GM18867 (cell line): ENCODE measurements around the gene GRM4.

ENCODE experiments used
- ATAC-seq: cut with Tn5 transposase; IDR thresholded peaks from one replicate; pipeline ENCODE4 v1.9.1; 2021; ENCODE audit warnings: mild to moderate bottlenecking, moderate library complexity; ENCODE audit not compliant: unreplicated experiment

GRM4 gene

GRCh38 chr6:33999567-33999966 lies 146.3 kb downstream of the GRM4 start:
- ATAC-seq: no peak

- ATAC-seq: no peak
Measured at GRCh38 chr6:33998660-33999059, 147.2 kb downstream of the GRM4 start.

- ATAC-seq: no peak
Measured at GRCh38 chr6:33997265-33997664, 148.6 kb downstream of the GRM4 start.

- ATAC-seq: no peak
Measured at GRCh38 chr6:33996120-33996475, 149.8 kb downstream of the GRM4 start.

GRCh38 chr6:33995309-33996119 lies 150.4 kb downstream of the GRM4 start:
- no peak for ATAC-seq

- ATAC-seq: no peak
Measured at GRCh38 chr6:33994472-33995308, 151.2 kb downstream of the GRM4 start.

GRCh38 chr6:33993653-33994471 lies 152.0 kb downstream of the GRM4 start:
- ATAC-seq: no peak

- ATAC-seq: no peak
Measured at GRCh38 chr6:33993091-33993490, 152.8 kb downstream of the GRM4 start.

- no peak for ATAC-seq
Measured at GRCh38 chr6:33992191-33992590, 153.7 kb downstream of the GRM4 start.

GRCh38 chr6:33991610-33992009 lies 154.3 kb downstream of the GRM4 start:
- no peak for ATAC-seq

- no peak for ATAC-seq
Measured at GRCh38 chr6:33990061-33990541, 155.8 kb downstream of the GRM4 start.

- no peak for ATAC-seq
Measured at GRCh38 chr6:33989016-33989854, 156.7 kb downstream of the GRM4 start.

- ATAC-seq: no peak
Measured at GRCh38 chr6:33988121-33989015, 157.5 kb downstream of the GRM4 start.

GRCh38 chr6:33987531-33988021 lies 158.3 kb downstream of the GRM4 start:
- no peak for ATAC-seq

GRCh38 chr6:33985947-33986346 lies 159.9 kb downstream of the GRM4 start:
- no peak for ATAC-seq

GRCh38 chr6:33985313-33985751 lies 160.6 kb downstream of the GRM4 start:
- ATAC-seq: no peak

GRCh38 chr6:33984466-33985312 lies 161.2 kb downstream of the GRM4 start:
- no peak for ATAC-seq
